Activated CD8-positive, alpha-beta memory T cell treated with anti-CD3 and anti-CD28 coated beads for 1 hour (primary cell): Measurements from ENCODE around the gene CABP5.

Experiments used
- DNase-seq, 2 donors: peaks; one replicate each; pipeline ENCODE4 v3.0.0-alpha.2; 2020; ENCODE audit warnings: low read depth in 1 of 2; ENCODE audit errors: extremely low read depth in 1 of 2

Gene CABP5

GRCh38 chr19:48033604-48034003 lies 10.3 kb downstream of the CABP5 start:
- DNase-seq: no peak

- DNase-seq: no peak
Observed at GRCh38 chr19:48030073-48030472, 13.8 kb downstream of the CABP5 start.

- DNase-seq: no peak
Observed at GRCh38 chr19:48029431-48029830, 14.4 kb downstream of the CABP5 start.

- no peak for DNase-seq
Observed at GRCh38 chr19:48025480-48025879, 18.4 kb downstream of the CABP5 start.

GRCh38 chr19:48023518-48023917 lies 20.4 kb downstream of the CABP5 start:
- no peak for DNase-seq

- no peak for DNase-seq
Observed at GRCh38 chr19:48023011-48023410, 20.9 kb downstream of the CABP5 start.

GRCh38 chr19:48020686-48021085 lies 23.2 kb downstream of the CABP5 start:
- DNase-seq: no peak

- no peak for DNase-seq
Observed at GRCh38 chr19:48010932-48011758, 32.7 kb downstream of the CABP5 start.

- no peak for DNase-seq
Observed at GRCh38 chr19:48006762-48007161, 37.1 kb downstream of the CABP5 start.

- DNase-seq: no peak
Observed at GRCh38 chr19:48004236-48004635, 39.6 kb downstream of the CABP5 start.

GRCh38 chr19:48000846-48001245 lies 43.0 kb downstream of the CABP5 start:
- DNase-seq: no peak

GRCh38 chr19:47998800-47999199 lies 45.1 kb downstream of the CABP5 start:
- DNase-seq: no peak

- no peak for DNase-seq
Observed at GRCh38 chr19:47996230-47996727, 47.6 kb downstream of the CABP5 start.

GRCh38 chr19:47994209-47994802 lies 49.6 kb downstream of the CABP5 start, which contains the start of gene ELSPBP1:
Gene ELSPBP1 (plus strand): TSS chr19:47994632. CDS start chr19:48008668, 14,036 bp downstream.
- no peak for DNase-seq

- no peak for DNase-seq
Observed at GRCh38 chr19:47992070-47992469, 51.8 kb downstream of the CABP5 start, which contains the start of gene BSPH1. Gene BSPH1 (minus strand): TSS chr19:47992170. CDS start chr19:47992081, 89 bp downstream.

GRCh38 chr19:47991191-47991808 lies 52.6 kb downstream of the CABP5 start:
- DNase-seq: no peak
